ENCODE data around the gene OTC.

GRCh38 chrX:38376747-38377146 is 24.3 kb downstream of the OTC start:
- TF ChIP-seq, protein P1, sequence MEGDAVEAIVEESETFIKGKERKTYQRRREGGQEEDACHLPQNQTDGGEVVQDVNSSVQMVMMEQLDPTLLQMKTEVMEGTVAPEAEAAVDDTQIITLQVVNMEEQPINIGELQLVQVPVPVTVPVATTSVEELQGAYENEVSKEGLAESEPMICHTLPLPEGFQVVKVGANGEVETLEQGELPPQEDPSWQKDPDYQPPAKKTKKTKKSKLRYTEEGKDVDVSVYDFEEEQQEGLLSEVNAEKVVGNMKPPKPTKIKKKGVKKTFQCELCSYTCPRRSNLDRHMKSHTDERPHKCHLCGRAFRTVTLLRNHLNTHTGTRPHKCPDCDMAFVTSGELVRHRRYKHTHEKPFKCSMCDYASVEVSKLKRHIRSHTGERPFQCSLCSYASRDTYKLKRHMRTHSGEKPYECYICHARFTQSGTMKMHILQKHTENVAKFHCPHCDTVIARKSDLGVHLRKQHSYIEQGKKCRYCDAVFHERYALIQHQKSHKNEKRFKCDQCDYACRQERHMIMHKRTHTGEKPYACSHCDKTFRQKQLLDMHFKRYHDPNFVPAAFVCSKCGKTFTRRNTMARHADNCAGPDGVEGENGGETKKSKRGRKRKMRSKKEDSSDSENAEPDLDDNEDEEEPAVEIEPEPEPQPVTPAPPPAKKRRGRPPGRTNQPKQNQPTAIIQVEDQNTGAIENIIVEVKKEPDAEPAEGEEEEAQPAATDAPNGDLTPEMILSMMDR (IDR thresholded peaks at IDR 0.05; ENCODE audit: insufficient read depth, low read depth, low read length): no peak
- TF ChIP-seq EZH2 (IDR thresholded peaks at IDR 0.05; ENCODE audit: insufficient read depth, low read length): no peak
